RWPE1 (cell line): Measurements from ENCODE around the gene ITGB3.

Experiments
- CTCF ChIA-PET: fragments of 350-600 bp; sonication (Branson Sonifier 250); formaldehyde crosslinking; extraction: SDS; loops from one replicate; lab custom pipeline; 2021; lab: Yijun Ruan, JAX
- POLR2A ChIA-PET: fragments of 400-600 bp; formaldehyde crosslinking; extraction: SDS; loops from one replicate; lab custom pipeline; 2020; ENCODE audit warnings: antibody characterized with exemption; ENCODE audit not compliant: low non-redundant PET; lab: Yijun Ruan, JAX
- DNase-seq: peaks from one replicate; pipeline ENCODE4 v3.0.0; 2012; ENCODE audit warnings: low spot score
- H3K27ac ChIP-seq: fragments of 450-650 bp; 2 replicates; pipeline ENCODE4 v1.5.1; 2017
- CTCF ChIP-seq: fragments of 450-650 bp; conservative IDR thresholded peaks from 2 replicates; pipeline ENCODE4 v1.5.1; 2017; ENCODE audit warnings: low read depth, mild to moderate bottlenecking

ITGB3 gene

GRCh38 chr17:47285003-47285402 lies 31.4 kb downstream of the ITGB3 start:
- ChIA-PET POLR2A (no interaction called here), CTCF (no interaction called here)
- H3K27ac ChIP-seq = no peak overlapping the region
- no peak for DNase-seq
- TF ChIP-seq CTCF = no peak

GRCh38 chr17:47286198-47286914 lies 32.7 kb downstream of the ITGB3 start:
- ChIA-PET POLR2A (no interaction called here), CTCF (no interaction called here)
- no peak for TF ChIP-seq CTCF
- no peak for DNase-seq
- no peak overlapping the region for H3K27ac ChIP-seq

- H3K27ac ChIP-seq = no peak overlapping the region
- ChIA-PET POLR2A (no interaction called here), CTCF (no interaction called here)
- no peak for DNase-seq
- TF ChIP-seq CTCF = no peak
Observed at GRCh38 chr17:47287068-47287467, 33.4 kb downstream of the ITGB3 start.

- CTCF ChIA-PET = no interaction called here
- TF ChIP-seq CTCF = no peak
- no peak for DNase-seq
- POLR2A ChIA-PET = no interaction called here
- H3K27ac ChIP-seq = no peak overlapping the region
Observed at GRCh38 chr17:47287639-47288038, 34.0 kb downstream of the ITGB3 start.

- no peak for TF ChIP-seq CTCF
- H3K27ac ChIP-seq = no peak overlapping the region
- ChIA-PET CTCF (no interaction called here), POLR2A (no interaction called here)
- no peak for DNase-seq
Observed at GRCh38 chr17:47288531-47289116, 35.0 kb downstream of the ITGB3 start.

GRCh38 chr17:47289302-47289701 lies 35.7 kb downstream of the ITGB3 start:
- ChIA-PET POLR2A (no interaction called here), CTCF (interaction anchor here (1.1 kb wide), 1 partner anchor 26 kb away, joined by 5 read pairs; no protein-coding TSS in a partner anchor)
- no peak for DNase-seq
- no peak overlapping the region for H3K27ac ChIP-seq
- TF ChIP-seq CTCF = no peak
